Measurements from ENCODE around the gene OLFM2. TPM values are rescaled to one million over a fixed set of nuclear protein-coding genes. Genes with fewer than 3 reads are reported as not detected.

OLFM2 gene
- total and polyA plus RNA-seq, 12 donors = 0.30 to 8.0 (median 1.4) TPM

DNA sequence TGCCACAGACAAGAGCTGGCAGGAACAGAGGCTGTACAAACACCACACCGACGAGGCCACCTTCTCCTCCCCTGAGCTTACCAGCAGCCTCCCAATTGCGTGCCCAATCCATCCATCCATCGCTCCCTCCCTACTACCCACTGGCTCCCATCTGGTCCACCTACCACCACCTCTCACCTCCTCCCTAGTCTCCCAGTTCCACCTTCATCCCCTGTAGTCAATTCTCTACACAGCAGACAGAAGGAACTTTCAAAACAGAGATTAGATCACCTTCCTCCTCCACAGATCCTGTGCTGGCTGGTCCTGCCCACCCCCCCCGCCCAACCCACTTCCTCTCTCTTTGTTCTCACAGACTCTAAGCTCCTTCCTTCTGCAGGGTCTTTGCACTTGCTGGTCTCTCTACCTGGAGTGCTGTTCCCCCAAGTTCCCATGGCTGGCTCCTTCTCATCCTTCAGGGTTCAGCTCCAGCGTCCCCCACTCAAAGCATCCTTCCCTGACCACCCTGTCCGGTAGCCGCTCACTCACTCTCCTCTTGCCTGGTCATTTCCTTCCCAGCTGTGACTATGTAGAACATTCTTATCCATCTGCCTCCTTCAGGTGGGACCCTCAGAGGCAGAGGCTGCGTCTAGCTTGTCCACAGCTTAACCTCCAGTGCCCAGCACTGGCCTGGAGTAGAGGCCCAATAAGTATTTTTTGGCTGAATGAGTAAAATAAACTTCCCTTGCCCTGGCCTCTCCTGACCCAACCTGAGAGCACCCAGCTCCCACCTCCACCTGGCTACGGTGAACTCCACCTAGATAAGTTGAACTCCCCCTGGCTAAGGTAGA is 78.2 kb downstream of the OLFM2 start:
- WGBS, 2 donors = 75 to 84% methylated on average over 10 of the region's 10 CpGs
- Histone ChIP-seq H3K36me3 (no peaks in the 10 kb centered on the region), H3K9me3 (no peaks in the 10 kb centered on the region), H3K27ac (peak overlapping the region in 1 of 10 donors; percentile 72), H3K4me1 (peaks cover 0 to 19% (median 0%) of the 10 kb centered on the region in 9 donors), H3K4me3 (peak overlapping the region in 1 of 10 donors; percentile 26), H3K27me3 (no peaks in the 10 kb centered on the region)
- TF ChIP-seq, protein P1, sequence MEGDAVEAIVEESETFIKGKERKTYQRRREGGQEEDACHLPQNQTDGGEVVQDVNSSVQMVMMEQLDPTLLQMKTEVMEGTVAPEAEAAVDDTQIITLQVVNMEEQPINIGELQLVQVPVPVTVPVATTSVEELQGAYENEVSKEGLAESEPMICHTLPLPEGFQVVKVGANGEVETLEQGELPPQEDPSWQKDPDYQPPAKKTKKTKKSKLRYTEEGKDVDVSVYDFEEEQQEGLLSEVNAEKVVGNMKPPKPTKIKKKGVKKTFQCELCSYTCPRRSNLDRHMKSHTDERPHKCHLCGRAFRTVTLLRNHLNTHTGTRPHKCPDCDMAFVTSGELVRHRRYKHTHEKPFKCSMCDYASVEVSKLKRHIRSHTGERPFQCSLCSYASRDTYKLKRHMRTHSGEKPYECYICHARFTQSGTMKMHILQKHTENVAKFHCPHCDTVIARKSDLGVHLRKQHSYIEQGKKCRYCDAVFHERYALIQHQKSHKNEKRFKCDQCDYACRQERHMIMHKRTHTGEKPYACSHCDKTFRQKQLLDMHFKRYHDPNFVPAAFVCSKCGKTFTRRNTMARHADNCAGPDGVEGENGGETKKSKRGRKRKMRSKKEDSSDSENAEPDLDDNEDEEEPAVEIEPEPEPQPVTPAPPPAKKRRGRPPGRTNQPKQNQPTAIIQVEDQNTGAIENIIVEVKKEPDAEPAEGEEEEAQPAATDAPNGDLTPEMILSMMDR (IDR thresholded peaks at IDR 0.05) = no peak
- no peak for ATAC-seq
- intact Hi-C loops (cut with DNase I) = no loop called here
- no peak for DNase-seq

DNA sequence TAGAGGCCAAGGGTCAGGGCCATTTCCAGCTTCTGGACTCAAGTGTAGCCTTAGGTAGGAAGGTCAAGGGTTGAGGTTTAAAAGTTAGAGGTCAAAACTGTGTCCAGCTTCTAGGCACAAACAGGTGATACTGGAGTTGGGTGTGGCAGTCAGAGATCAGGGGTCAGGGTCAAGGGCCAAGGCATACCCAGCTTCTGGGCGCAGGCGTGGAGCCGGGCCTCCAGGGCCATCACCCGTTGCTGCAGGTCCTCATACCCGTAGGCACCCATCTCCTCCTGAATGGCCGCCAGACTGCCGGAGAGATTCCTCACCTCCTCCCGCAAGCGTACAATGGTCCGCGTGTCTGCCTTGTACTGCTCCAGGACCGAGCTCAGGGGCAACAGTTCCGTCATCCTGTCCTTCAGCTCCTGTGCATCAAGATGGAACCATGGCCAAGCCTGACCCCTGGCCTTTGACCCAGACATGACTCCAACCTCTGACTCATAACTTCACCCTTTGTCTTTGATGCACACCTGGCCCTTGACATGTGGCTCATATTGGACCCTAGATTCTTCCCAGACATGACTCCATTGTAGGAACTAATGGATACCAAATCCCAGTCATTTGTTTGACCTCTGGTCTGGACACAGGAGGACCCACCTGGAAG is 79.1 kb downstream of the OLFM2 start:
- ATAC-seq (no peak), DNase-seq (no peak)
- Histone ChIP-seq H3K27me3 (no peaks in the 10 kb centered on the region), H3K36me3 (peaks cover 0 to under 1% (median 0%) of the 10 kb centered on the region in 9 donors), H3K4me3 (peak overlapping the region in 1 of 10 donors; percentile 26), H3K9me3 (no peaks in the 10 kb centered on the region), H3K27ac (peak overlapping the region in 1 of 10 donors; percentile 72), H3K4me1 (peaks cover 0 to 19% (median 0%) of the 10 kb centered on the region in 9 donors)
- TF ChIP-seq, protein P1 (IDR thresholded peaks at IDR 0.05) = no peak
- WGBS, 2 donors = 96 to 98% methylated on average over 13 of the region's 13 CpGs
- intact Hi-C loops (cut with DNase I) = no loop called here

DNA sequence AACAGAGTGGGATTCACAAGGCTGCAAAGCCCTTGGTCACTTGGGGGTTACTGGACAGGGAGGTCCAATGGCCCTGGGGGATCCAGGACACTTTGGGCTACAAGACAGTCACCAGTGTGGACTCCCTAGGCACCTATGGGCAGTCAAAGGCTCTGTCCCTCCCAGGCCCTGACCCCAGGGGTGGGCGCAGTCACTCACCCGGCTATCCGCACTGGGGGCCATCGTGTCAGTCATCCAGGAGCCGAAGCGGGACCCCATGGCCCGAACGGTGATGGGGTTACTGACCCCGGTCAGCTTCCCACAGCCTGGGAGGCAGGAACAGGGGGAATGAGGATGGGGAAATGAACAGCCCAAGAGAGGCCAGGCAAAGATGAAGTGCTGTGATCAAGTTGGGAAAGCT is 79.7 kb downstream of the OLFM2 start:
- Histone ChIP-seq H3K36me3 (peaks cover 0 to 7% (median 0%) of the 10 kb centered on the region in 9 donors), H3K9me3 (no peaks in the 10 kb centered on the region), H3K27ac (no peak overlapping the region), H3K27me3 (no peaks in the 10 kb centered on the region), H3K4me3 (no peak overlapping the region), H3K4me1 (peaks cover 0 to 19% (median 0%) of the 10 kb centered on the region in 9 donors)
- TF ChIP-seq, protein P1 (IDR thresholded peaks at IDR 0.05) = no peak
- WGBS, 2 donors = 96 to 97% methylated on average over 9 of the region's 9 CpGs
- DNase-seq (no peak), ATAC-seq (peak in 1 of 8 donors; percentile 20)
- intact Hi-C loops (cut with DNase I) = no loop called here

DNA sequence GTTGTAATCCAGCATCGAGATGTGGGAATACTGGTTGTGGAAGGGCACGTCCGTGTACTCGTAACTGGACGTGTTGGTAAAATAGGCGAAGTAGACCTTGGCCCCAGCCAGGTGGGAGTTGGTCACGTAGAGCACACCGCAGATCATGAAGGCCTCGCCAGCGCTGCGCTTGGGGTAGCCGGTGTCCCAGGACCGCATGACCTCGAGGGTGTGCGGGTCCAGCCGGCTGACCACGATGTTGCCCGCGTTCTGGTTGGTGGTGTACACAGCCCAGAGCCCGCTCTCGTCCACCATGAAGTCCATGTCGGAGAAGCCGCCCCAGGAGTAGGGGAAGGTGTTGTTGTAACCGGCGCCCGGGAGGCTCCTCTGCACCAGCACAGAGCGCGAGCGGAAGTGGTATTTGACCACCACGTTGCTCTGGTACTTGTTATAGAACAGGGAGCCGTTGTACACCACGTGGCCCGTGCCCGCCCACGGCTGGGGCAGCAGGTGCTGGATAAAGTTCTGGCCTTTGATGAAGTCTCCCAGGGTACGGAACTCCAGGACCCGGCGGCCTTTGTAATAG is 82.0 kb downstream of the OLFM2 start:
- no peak overlapping the region for H3K27ac ChIP-seq
- H3K4me3 ChIP-seq = no peak overlapping the region
- ATAC-seq = peak in 3 of 8 donors; percentile 16 to 23 (median 21)
- TF ChIP-seq, protein P1 (IDR thresholded peaks at IDR 0.05) = no peak
- WGBS, 2 donors = 97 to 98% methylated on average over 38 of the region's 38 CpGs
- peaks cover 0 to 19% (median 0%) of the 10 kb centered on the region in 9 donors for H3K4me1 ChIP-seq
- H3K9me3 ChIP-seq = no peaks in the 10 kb centered on the region
- intact Hi-C loops (cut with DNase I) = no loop called here
- H3K36me3 ChIP-seq = peaks cover 0 to 18% (median 3%) of the 10 kb centered on the region in 9 donors
- no peak for DNase-seq
- no peaks in the 10 kb centered on the region for H3K27me3 ChIP-seq
